ENCODE data around the gene NSFL1C.

- no peak for TF ChIP-seq POLR2AphosphoS5 (IDR thresholded peaks at IDR 0.05)
- TF ChIP-seq, protein P1, sequence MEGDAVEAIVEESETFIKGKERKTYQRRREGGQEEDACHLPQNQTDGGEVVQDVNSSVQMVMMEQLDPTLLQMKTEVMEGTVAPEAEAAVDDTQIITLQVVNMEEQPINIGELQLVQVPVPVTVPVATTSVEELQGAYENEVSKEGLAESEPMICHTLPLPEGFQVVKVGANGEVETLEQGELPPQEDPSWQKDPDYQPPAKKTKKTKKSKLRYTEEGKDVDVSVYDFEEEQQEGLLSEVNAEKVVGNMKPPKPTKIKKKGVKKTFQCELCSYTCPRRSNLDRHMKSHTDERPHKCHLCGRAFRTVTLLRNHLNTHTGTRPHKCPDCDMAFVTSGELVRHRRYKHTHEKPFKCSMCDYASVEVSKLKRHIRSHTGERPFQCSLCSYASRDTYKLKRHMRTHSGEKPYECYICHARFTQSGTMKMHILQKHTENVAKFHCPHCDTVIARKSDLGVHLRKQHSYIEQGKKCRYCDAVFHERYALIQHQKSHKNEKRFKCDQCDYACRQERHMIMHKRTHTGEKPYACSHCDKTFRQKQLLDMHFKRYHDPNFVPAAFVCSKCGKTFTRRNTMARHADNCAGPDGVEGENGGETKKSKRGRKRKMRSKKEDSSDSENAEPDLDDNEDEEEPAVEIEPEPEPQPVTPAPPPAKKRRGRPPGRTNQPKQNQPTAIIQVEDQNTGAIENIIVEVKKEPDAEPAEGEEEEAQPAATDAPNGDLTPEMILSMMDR (IDR thresholded peaks at IDR 0.05) = no peak
Measured at GRCh38 chr20:1429143-1429728, 37.4 kb downstream of the NSFL1C start.
